HepG2 (cell line): ENCODE data around the gene CBX2. TPM values are rescaled to one million over a fixed set of nuclear protein-coding genes. Genes with fewer than 3 reads are reported as not detected.

Source experiments
- ARHGAP35 ChIP-seq: sonication (generic); formaldehyde crosslinking; IDR thresholded peaks from 2 replicates; pipeline ENCODE4 v1.9.0; 2022; ENCODE audit warnings: mild to moderate bottlenecking, inconsistent platforms, moderate library complexity, missing genetic modification reagents, borderline replicate concordance
- BORCS8-MEF2B ChIP-seq: sonication (generic); formaldehyde crosslinking; IDR thresholded peaks from 2 replicates; pipeline ENCODE4 v1.8.0; 2022; ENCODE audit warnings: mild to moderate bottlenecking, missing genetic modification reagents
- FIP1L1 ChIP-seq: fragments of 200-400 bp; formaldehyde crosslinking; IDR thresholded peaks from 2 replicates; pipeline ENCODE4 v1.6.1; 2018; ENCODE audit warnings: low read depth, mild to moderate bottlenecking, low read length, moderate library complexity, borderline replicate concordance; ENCODE audit not compliant: insufficient read depth
- HOXA5 ChIP-seq: sonication (generic); formaldehyde crosslinking; IDR thresholded peaks from 2 replicates; pipeline ENCODE4 v1.4.0; 2020; ENCODE audit warnings: missing genetic modification reagents
- HOXA7 ChIP-seq: sonication (generic); formaldehyde crosslinking; IDR thresholded peaks from 2 replicates; pipeline ENCODE4 v1.8.1; 2022; ENCODE audit warnings: mild to moderate bottlenecking, missing genetic modification reagents, moderate library complexity
- JUND ChIP-seq: sonication (generic); formaldehyde crosslinking; IDR thresholded peaks from 2 replicates; pipeline ENCODE4 v1.8.0; 2022; ENCODE audit warnings: mild to moderate bottlenecking, missing genetic modification reagents
- NFE2L2 ChIP-seq: fragments of 150-350 bp; IDR thresholded peaks from 2 replicates; pipeline ENCODE4 v1.6.1; 2014; ENCODE audit warnings: low read length
- PRDM10 ChIP-seq: sonication (generic); formaldehyde crosslinking; IDR thresholded peaks from 2 replicates; pipeline ENCODE4 v1.4.0; 2020; ENCODE audit warnings: low read depth, missing genetic modification reagents
- SNRNP70 ChIP-seq: fragments of 200-400 bp; formaldehyde crosslinking; IDR thresholded peaks from 2 replicates; pipeline ENCODE4 v1.6.1; 2017; ENCODE audit warnings: mild to moderate bottlenecking, low read depth, low read length, moderate library complexity
- SP1 ChIP-seq, 2 experiments: fragments of 450-650 bp in 1 of 2; sonication (generic) in 1 of 2; formaldehyde crosslinking in 1 of 2; IDR thresholded peaks; 2 replicates each; pipeline versions ENCODE4 v1.4.0 to v1.6.1; 2016 to 2020; ENCODE audit warnings: missing genetic modification reagents in 1 of 2
- ZBTB10 ChIP-seq: sonication (generic); formaldehyde crosslinking; IDR thresholded peaks from 2 replicates; pipeline ENCODE4 v1.4.0; 2020; ENCODE audit warnings: missing genetic modification reagents, borderline replicate concordance
- ZFP82 ChIP-seq: sonication (generic); formaldehyde crosslinking; IDR thresholded peaks from 2 replicates; pipeline ENCODE4 v1.5.1; 2020; ENCODE audit warnings: mild to moderate bottlenecking, missing genetic modification reagents, borderline replicate concordance
- ZMYM4 ChIP-seq: sonication (generic); formaldehyde crosslinking; IDR thresholded peaks from 2 replicates; pipeline ENCODE4 v1.8.1; 2023; ENCODE audit warnings: mild to moderate bottlenecking, missing genetic modification reagents
- ZNF24 ChIP-seq: fragments of 450-650 bp; IDR thresholded peaks from 2 replicates; pipeline ENCODE4 v1.6.1; 2017; ENCODE audit warnings: antibody characterized with exemption, mild to moderate bottlenecking
- ZNF441 ChIP-seq: sonication (generic); formaldehyde crosslinking; IDR thresholded peaks from 2 replicates; pipeline ENCODE4 v1.7.0; 2021; ENCODE audit warnings: missing genetic modification reagents, borderline replicate concordance
- ZNF501 ChIP-seq: sonication (generic); formaldehyde crosslinking; IDR thresholded peaks from 2 replicates; pipeline ENCODE4 v1.5.1; 2020; ENCODE audit warnings: mild to moderate bottlenecking, moderate library complexity, missing genetic modification reagents
- ZNF512B ChIP-seq: sonication (generic); formaldehyde crosslinking; IDR thresholded peaks from 2 replicates; pipeline ENCODE4 v1.5.1; 2020; ENCODE audit warnings: missing genetic modification reagents, mild to moderate bottlenecking, borderline replicate concordance
- ZNF558 ChIP-seq: sonication (generic); formaldehyde crosslinking; IDR thresholded peaks from 2 replicates; pipeline ENCODE4 v1.9.0; 2022; ENCODE audit warnings: mild to moderate bottlenecking, missing genetic modification reagents, borderline replicate concordance
- ZNF713 ChIP-seq: sonication (generic); formaldehyde crosslinking; IDR thresholded peaks from 2 replicates; pipeline ENCODE4 v1.4.0; 2020; ENCODE audit warnings: mild to moderate bottlenecking, missing genetic modification reagents
- ZNF780A ChIP-seq: sonication (generic); formaldehyde crosslinking; IDR thresholded peaks from 2 replicates; pipeline ENCODE4 v1.8.0; 2022; ENCODE audit warnings: mild to moderate bottlenecking, missing genetic modification reagents, moderate library complexity
- polyA plus RNA-seq, 8 experiments: library from polyadenylated mRNA; depleted of rRNA in 3 of 8; stranded (reverse) in 7 of 8; unstranded in 1 of 8; fragments of >200 nt; fragmentation: Illumina TruSeq in 4 of 8; extraction: Trizol in 4 of 8; gene quantifications; 2 replicates each; pipeline versions ENCODE4 v1.2.1 to v1.2.3, GENCODE V29; 2011 to 2016; ENCODE audit warnings: low read depth in 4 of 8, missing spikeins in 1 of 8, mixed read lengths in 1 of 8; ENCODE audit not compliant: insufficient read depth in 1 of 8
- total RNA-seq, 5 experiments: library from RNA; depleted of rRNA; stranded (reverse); fragments of >200 nt; fragmentation: Illumina TruSeq; extraction: Trizol; gene quantifications; 2 replicates each; pipeline ENCODE4 v1.2.3, GENCODE V29; 2016; ENCODE audit warnings: low read depth in 1 of 5

Gene CBX2
- total and polyA plus RNA-seq, 2 of the 13 experiments (the other 11 are each of a cell fraction or from before 2014, with no cell fraction given): 14.5 to 31.1 TPM

GRCh38 chr17:79796763-79797491, 19.0 kb downstream of the CBX2 start, which contains the start of gene CBX8 (continued):
- no peak for TF ChIP-seq ZNF512B
- TF ChIP-seq ZNF501: peak; percentile 45; the same call in 1 of the 2 replicates
- TF ChIP-seq ZNF558 (CRISPR knock-in tag): 0 out of 2 replicates have a peak, but pooled peaks have one; percentile 1
- TF ChIP-seq ZFP82 (CRISPR knock-in tag): no peak; the same call in 1 of the 2 replicates
- no peak; the same call in 1 of the 2 replicates for TF ChIP-seq ZNF441
- TF ChIP-seq ZMYM4 (CRISPR knock-in tag): peak; percentile 19; the same call in 1 of the 2 replicates
- peak; percentile 59; the same call in 1 of the 2 replicates for TF ChIP-seq HOXA5 (CRISPR knock-in tag)
- TF ChIP-seq ZNF780A (CRISPR knock-in tag): no peak
- no peak; the same call in 1 of the 2 replicates for TF ChIP-seq ARHGAP35 (CRISPR knock-in tag)
- TF ChIP-seq ZNF713 (CRISPR knock-in tag): no peak
- TF ChIP-seq SP1 (IDR thresholded peaks at IDR 0.05): peak; percentile 67; the same call in 1 of the 2 replicates
- peak; percentile 90 for TF ChIP-seq SP1 (CRISPR knock-in tag; IDR thresholded peaks at IDR 0.05)
- no peak for TF ChIP-seq NFE2L2
- peak; percentile 28; the same call in 1 of the 2 replicates for TF ChIP-seq JUND (CRISPR knock-in tag)
- no peak for TF ChIP-seq FIP1L1
- no peak for TF ChIP-seq SNRNP70
- peak; percentile 64 for TF ChIP-seq ZBTB10 (CRISPR knock-in tag)
- no peak for TF ChIP-seq BORCS8-MEF2B (CRISPR knock-in tag)
- no peak for TF ChIP-seq ZNF24
- TF ChIP-seq HOXA7: no peak
- TF ChIP-seq PRDM10 (CRISPR knock-in tag): no peak
